ENCODE results near the gene HLA-DQB1.
"Not testable (repeated sequence)": the region's sequence is repeated elsewhere in the genome, so short reads cannot be mapped to it uniquely, and the experiment has no call there.

The HLA-DQB1 gene

GRCh38 chr6:32662099-32662498 lies 4.4 kb downstream of the HLA-DQB1 start:
- H3K4me3 ChIP-seq (ENCODE audit: low read length): no peak overlapping the region
- no peak for DNase-seq (ENCODE audit: low read depth)
- TF ChIP-seq, protein P1, sequence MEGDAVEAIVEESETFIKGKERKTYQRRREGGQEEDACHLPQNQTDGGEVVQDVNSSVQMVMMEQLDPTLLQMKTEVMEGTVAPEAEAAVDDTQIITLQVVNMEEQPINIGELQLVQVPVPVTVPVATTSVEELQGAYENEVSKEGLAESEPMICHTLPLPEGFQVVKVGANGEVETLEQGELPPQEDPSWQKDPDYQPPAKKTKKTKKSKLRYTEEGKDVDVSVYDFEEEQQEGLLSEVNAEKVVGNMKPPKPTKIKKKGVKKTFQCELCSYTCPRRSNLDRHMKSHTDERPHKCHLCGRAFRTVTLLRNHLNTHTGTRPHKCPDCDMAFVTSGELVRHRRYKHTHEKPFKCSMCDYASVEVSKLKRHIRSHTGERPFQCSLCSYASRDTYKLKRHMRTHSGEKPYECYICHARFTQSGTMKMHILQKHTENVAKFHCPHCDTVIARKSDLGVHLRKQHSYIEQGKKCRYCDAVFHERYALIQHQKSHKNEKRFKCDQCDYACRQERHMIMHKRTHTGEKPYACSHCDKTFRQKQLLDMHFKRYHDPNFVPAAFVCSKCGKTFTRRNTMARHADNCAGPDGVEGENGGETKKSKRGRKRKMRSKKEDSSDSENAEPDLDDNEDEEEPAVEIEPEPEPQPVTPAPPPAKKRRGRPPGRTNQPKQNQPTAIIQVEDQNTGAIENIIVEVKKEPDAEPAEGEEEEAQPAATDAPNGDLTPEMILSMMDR (conservative IDR thresholded peaks at IDR 0.05; ENCODE audit: low read depth, low read length): no peak

DNA sequence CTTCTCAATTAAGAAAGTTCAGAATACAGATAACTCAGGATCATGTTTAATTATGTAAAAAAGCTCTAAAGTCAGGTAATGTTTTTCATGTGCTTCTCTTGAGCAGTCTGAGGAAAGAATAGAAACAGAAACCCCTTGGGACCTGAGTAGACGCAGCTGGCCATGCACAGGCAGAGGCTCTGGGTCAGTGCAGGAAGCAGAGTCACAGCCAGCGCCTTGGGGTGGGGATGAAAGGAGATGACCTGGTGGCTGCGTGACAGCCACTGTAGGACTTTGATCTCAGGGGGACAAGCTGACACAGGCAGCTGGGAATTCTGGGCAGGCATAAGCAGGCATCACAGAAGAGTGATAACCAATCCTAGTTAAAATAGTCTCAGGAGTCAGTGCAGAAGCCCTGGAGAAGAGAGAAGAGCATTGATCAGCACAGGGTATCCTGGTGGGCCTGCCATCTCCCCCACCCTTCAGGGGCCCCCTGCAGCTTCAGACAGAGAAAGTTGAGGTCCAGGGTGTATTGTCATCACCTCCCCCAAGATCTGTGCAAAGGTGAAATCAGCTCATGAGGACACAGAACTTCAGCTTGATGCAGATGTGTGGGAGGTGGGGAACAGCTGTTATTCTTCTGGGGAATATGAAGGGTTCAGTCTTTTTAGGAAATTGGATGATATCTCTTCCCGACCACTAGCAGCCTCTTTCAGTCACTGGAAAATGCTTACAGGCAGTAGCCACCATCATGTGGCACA lies 6.4 kb downstream of the HLA-DQB1 start:
- DNase-seq (ENCODE audit: low read depth): no peak
- no peak overlapping the region for H3K4me3 ChIP-seq (ENCODE audit: low read length)
- TF ChIP-seq, protein P1 (conservative IDR thresholded peaks at IDR 0.05; ENCODE audit: low read depth, low read length): no peak

DNA sequence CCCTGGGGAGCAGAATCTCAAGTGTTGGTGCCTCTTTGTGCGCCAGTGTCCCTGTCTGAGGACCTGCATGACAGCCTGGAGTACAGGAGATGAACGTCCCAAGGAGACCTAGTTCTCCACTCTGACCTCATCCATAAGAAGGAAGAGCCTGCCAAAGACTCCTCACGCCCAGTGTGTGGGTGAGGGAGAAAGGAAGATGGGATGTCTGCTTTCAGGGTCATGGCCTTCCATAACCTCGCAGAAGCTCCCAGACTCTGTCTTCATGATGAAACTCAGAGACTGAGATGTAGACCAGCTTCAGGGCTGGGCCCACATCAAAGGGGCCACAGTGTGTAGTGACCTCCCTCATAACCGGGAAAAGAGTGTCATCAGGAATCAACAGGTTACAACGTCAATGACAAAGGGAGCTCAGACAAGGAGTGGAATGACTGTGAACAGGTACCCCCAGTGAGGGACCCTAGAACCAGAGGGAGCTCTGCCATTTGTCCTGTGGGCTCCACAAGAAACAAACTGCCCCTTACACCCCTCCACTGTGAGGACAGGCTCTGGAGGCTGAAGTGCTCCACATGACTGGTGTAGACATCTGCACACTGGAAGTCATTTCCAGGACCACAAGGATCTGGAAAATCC lies 8.1 kb downstream of the HLA-DQB1 start:
- TF ChIP-seq, protein P1 (conservative IDR thresholded peaks at IDR 0.05; ENCODE audit: low read depth, low read length): no peak
- no peak for DNase-seq (ENCODE audit: low read depth)
- no peak overlapping the region for H3K4me3 ChIP-seq (ENCODE audit: low read length)

DNA sequence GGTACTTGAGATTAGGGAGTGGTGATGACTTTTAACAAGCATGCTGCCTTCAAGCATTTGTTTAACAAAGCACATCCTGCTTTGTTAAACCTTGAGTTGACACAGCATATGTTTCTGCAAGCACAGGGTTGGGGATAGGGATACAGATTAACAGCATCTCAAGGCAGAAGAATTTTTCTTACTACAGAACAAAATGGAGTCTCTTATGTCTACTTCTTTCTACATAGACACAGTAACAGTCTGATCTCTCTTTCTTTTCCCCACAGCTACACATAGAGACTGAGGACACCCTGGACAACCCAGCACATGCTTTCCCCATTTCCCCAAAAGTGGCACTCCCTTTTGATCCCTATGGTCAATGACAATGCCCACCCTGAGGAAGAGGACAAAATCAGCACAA lies 8.6 kb downstream of the HLA-DQB1 start:
- DNase-seq (ENCODE audit: low read depth); H3K4me3 ChIP-seq (ENCODE audit: low read length): not testable (repeated sequence)

- H3K4me3 ChIP-seq (ENCODE audit: low read length); DNase-seq (ENCODE audit: low read depth): not testable (repeated sequence)
These were observed 9.1 kb downstream of the HLA-DQB1 start for GRCh38 chr6:32657329-32657728.

- TF ChIP-seq, protein P1 (conservative IDR thresholded peaks at IDR 0.05; ENCODE audit: low read depth, low read length): no peak
- no peak overlapping the region for H3K4me3 ChIP-seq (ENCODE audit: low read length)
- no peak for DNase-seq (ENCODE audit: low read depth)
These were observed 11.2 kb downstream of the HLA-DQB1 start for GRCh38 chr6:32655203-32655710.

GRCh38 chr6:32645047-32645703 lies 21.3 kb downstream of the HLA-DQB1 start:
- DNase-seq (ENCODE audit: low read depth): no peak
- TF ChIP-seq, protein P1 (conservative IDR thresholded peaks at IDR 0.05; ENCODE audit: low read depth, low read length): no peak
- H3K4me3 ChIP-seq (ENCODE audit: low read length): no peak overlapping the region

DNA sequence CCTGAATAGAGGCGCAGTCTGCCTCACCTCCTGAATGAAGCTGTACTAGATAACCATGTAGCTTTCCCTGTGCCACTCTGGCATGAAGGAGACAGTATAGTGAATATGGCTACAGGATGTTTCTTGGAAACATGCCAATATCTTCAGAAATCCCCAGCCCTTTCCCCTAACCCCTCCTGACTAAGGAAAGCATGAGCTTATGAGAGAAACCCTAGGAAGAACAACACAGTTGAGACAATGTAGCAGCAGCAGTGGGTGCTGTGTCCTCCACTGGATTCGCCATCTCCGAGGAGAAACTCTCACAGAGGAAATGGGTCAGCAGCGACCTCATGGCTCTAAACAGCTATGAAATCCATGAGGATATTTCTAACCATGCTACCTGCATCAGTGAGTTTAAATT lies 22.6 kb downstream of the HLA-DQB1 start:
- TF ChIP-seq, protein P1 (conservative IDR thresholded peaks at IDR 0.05; ENCODE audit: low read depth, low read length): no peak
- no peak for DNase-seq (ENCODE audit: low read depth)
- H3K4me3 ChIP-seq (ENCODE audit: low read length): no peak overlapping the region
